Stimulated activated naive B cell treated with anti-CD40 and anti-IgM and Interleukin-4, amounts not matched to agents 10 μg/mL and 1 μg/mL and 100 μg/mL, for 72 hours (primary cell): Measurements from ENCODE around the gene EGFL8.
"Not testable (repeated sequence)": the region's sequence is repeated elsewhere in the genome, so short reads cannot be mapped to it uniquely, and the experiment has no call there.

Experiments used
- ATAC-seq, 2 donors: fragments of 150-1000 bp; cut with Tn5 transposase; replicated peaks; 2 replicates each; pipeline ENCODE4 v1.10.0; 2021; ENCODE audit warnings: moderate library complexity in 1 of 2
- DNase-seq: peaks from one replicate; pipeline ENCODE4 v3.0.0; 2021
- H3K27ac Mint-ChIP-seq: one replicate; pipeline ENCODE4 v1.8.0; 2022; ENCODE audit warnings: mild to moderate bottlenecking, mixed read lengths
- H3K27me3 Mint-ChIP-seq, 2 donors: one replicate each; pipeline ENCODE4 v1.8.0; 2022; ENCODE audit warnings: mixed read lengths in 2 of 2
- H3K36me3 Mint-ChIP-seq, 2 donors: one replicate each; pipeline ENCODE4 v1.8.0; 2022; ENCODE audit warnings: mixed read lengths in 2 of 2, mild to moderate bottlenecking in 1 of 2
- H3K4me1 Mint-ChIP-seq, 2 donors: one replicate each; pipeline ENCODE4 v1.8.0; 2022; ENCODE audit warnings: mixed read lengths in 2 of 2, mild to moderate bottlenecking in 1 of 2
- H3K4me3 Mint-ChIP-seq, 2 donors: one replicate each; pipeline ENCODE4 v1.8.0; 2022; ENCODE audit warnings: mild to moderate bottlenecking in 2 of 2, mixed read lengths in 2 of 2, moderate library complexity in 1 of 2
- H3K9me3 Mint-ChIP-seq, 2 donors: one replicate each; pipeline ENCODE4 v1.8.0; 2022; ENCODE audit warnings: mixed read lengths in 2 of 2, mild to moderate bottlenecking in 1 of 2

EGFL8 gene

GRCh38 chr6:32196682-32197616 lies 32.6 kb downstream of the EGFL8 start:
- H3K36me3 Mint-ChIP-seq = peaks cover 3 to 8% of the 10 kb centered on the region in 2 donors
- DNase-seq = no peak
- peak overlapping the region; percentile 94 for H3K4me3 Mint-ChIP-seq
- H3K9me3 Mint-ChIP-seq = no peaks in the 10 kb centered on the region
- ATAC-seq = no peak
- H3K27me3 Mint-ChIP-seq = no peaks in the 10 kb centered on the region
- H3K27ac Mint-ChIP-seq = peak overlapping the region; percentile 99
- peaks cover 27 to 39% of the 10 kb centered on the region in 2 donors for H3K4me1 Mint-ChIP-seq

GRCh38 chr6:32198345-32198696 lies 33.9 kb downstream of the EGFL8 start:
- Mint-ChIP-seq H3K27ac (no peak overlapping the region), H3K36me3 (no peaks in the 10 kb centered on the region), H3K4me1 (peaks cover 22 to 27% of the 10 kb centered on the region in 2 donors), H3K27me3 (no peaks in the 10 kb centered on the region), H3K4me3 (no peak overlapping the region), H3K9me3 (no peaks in the 10 kb centered on the region)
- no peak for ATAC-seq
- DNase-seq = no peak

- Mint-ChIP-seq H3K27me3 (no peaks in the 10 kb centered on the region), H3K36me3 (no peaks in the 10 kb centered on the region), H3K9me3 (no peaks in the 10 kb centered on the region), H3K4me1 (peaks cover 18 to 21% of the 10 kb centered on the region in 2 donors), H3K27ac (peak overlapping the region; percentile 9), H3K4me3 (no peak overlapping the region)
- DNase-seq (no peak), ATAC-seq (no peak)
These were observed 34.5 kb downstream of the EGFL8 start for GRCh38 chr6:32198866-32199265.

- no peak overlapping the region for H3K27ac Mint-ChIP-seq
- H3K27me3 Mint-ChIP-seq = peaks cover 9 to 11% of the 10 kb centered on the region in 2 donors
- no peak overlapping the region for H3K4me3 Mint-ChIP-seq
- H3K4me1 Mint-ChIP-seq = peaks cover 8 to 10% of the 10 kb centered on the region in 2 donors
- ATAC-seq (no peak), DNase-seq (no peak)
- no peaks in the 10 kb centered on the region for H3K9me3 Mint-ChIP-seq
- no peaks in the 10 kb centered on the region for H3K36me3 Mint-ChIP-seq
These were observed 36.5 kb downstream of the EGFL8 start for GRCh38 chr6:32200711-32201475.

DNA sequence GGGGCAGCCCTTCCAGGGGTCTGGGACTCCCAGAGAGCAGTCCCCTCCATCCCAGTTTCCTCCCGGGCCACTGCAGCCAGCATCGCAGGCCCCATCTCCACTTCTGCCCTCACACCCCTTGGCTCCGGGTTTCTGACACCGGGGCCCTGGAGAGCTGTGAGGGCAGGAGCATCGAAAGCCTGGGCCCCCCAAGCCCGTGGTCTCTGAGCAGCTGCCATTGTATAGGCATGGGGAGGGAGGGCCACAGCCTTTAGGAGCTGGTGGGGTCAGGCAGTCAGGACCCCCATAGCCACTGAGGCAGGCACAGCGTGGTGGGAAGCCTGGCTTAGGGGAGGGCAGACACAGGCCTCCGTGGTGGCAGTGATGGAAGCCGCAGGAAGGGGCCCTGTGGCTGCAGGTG lies 37.8 kb downstream of the EGFL8 start:
- Mint-ChIP-seq H3K9me3 (no peaks in the 10 kb centered on the region), H3K36me3 (no peaks in the 10 kb centered on the region)

DNA sequence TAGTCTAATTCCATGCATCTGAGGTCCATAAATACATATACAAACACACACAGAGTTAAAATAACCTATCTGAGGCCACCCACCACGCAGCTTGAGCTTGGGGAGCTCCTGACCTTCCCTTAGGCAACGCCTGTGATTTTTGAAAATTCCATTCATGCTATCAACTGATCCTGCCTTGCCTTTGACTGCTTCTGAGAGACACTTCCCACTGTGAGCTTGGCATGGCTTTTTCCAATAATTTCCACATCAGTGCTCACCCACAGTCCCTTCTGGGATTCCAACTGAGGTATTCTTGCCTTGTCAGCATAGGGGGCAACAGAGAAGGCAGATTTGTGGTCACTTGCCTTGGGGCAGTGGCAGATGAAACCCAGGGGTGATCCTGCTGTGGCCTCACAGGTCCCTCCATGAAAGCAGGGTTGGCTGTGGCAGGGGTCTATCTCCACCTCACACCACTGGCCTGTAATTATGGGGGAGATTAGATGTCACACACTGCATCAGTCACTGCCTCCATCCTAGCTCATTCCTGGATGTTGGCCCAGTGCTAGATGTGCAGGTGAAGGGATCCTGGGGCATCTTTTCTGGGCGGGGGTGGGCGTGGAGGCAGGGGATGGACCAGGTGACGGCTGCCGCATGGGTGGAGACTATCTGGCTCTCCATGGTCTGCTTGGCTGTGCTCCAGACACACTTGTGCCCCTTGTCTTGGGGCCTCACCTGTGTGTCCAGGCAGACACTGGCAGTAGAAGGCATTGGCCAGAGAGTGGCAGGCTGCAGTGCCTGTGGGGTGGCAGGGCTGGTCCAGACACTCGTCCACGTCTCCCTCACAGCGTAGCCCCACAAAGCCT lies 39.3 kb downstream of the EGFL8 start:
- DNase-seq (no peak), ATAC-seq (no peak)
- Mint-ChIP-seq H3K9me3 (no peaks in the 10 kb centered on the region), H3K27me3 (peaks cover 9 to 11% of the 10 kb centered on the region in 2 donors), H3K36me3 (no peaks in the 10 kb centered on the region), H3K4me1 (no peaks in the 10 kb centered on the region), H3K27ac (no peak overlapping the region), H3K4me3 (no peak overlapping the region)

More for the DNA sequence above, 37.8 kb downstream of the EGFL8 start:
- no peak overlapping the region for H3K27ac Mint-ChIP-seq
- no peak overlapping the region for H3K4me3 Mint-ChIP-seq
- peaks cover 2% of the 10 kb centered on the region in 2 donors for H3K4me1 Mint-ChIP-seq
- DNase-seq (no peak), ATAC-seq (no peak)
- peaks cover 9 to 11% of the 10 kb centered on the region in 2 donors for H3K27me3 Mint-ChIP-seq

DNA sequence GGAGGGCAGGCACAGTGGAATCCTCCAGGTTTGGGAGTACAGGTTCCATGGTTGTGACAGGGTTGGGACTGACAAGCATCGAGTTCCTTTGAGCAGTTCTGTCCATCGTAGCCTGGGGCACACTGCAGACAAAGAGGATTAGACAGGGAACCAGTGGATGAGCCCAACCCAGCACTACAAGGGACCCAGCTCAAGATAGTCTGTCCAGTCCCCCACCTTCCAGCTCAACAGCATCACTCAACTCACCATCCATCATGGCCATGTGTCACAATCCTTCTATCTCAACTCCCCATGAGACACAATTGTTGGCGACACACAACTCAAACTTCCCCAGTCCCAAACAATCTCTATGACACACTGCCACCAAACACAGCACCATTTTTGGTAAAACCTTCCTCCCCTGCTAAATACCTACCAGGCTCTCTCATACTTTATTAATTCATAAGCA lies 39.9 kb downstream of the EGFL8 start:
- no peaks in the 10 kb centered on the region for H3K4me1 Mint-ChIP-seq
- no peak overlapping the region for H3K4me3 Mint-ChIP-seq
- no peaks in the 10 kb centered on the region for H3K9me3 Mint-ChIP-seq
- no peak overlapping the region for H3K27ac Mint-ChIP-seq
- H3K36me3 Mint-ChIP-seq = no peaks in the 10 kb centered on the region
- no peak for DNase-seq
- H3K27me3 Mint-ChIP-seq = peaks cover 9 to 11% of the 10 kb centered on the region in 2 donors
- ATAC-seq = no peak

DNA sequence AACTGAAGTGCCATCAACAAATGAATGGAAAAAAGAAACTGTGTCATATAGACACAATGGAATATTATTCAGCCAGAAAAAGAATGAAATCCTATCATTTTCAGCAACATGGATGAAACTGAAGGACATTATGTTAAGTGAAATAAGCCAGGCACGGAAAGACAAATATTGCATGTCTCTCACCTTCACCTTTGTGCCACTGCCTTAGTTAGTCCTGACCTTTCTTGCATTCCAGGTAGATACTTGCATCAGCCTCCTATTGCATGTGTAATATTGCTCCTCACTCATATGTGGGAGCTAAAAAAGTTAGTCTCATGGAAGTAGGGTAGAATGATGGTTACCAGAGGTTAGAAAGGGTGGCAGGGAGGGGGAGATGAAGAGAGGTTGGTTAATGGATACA lies 44.6 kb downstream of the EGFL8 start:
- no peak for DNase-seq
- no peak for ATAC-seq
- H3K4me3 Mint-ChIP-seq = no peak overlapping the region
- H3K27ac Mint-ChIP-seq = no peak overlapping the region
- no peaks in the 10 kb centered on the region for H3K9me3 Mint-ChIP-seq
- peaks cover 9 to 10% of the 10 kb centered on the region in 2 donors for H3K27me3 Mint-ChIP-seq
- H3K4me1 Mint-ChIP-seq = peaks cover 1 to 2% of the 10 kb centered on the region in 2 donors
- no peaks in the 10 kb centered on the region for H3K36me3 Mint-ChIP-seq

- Mint-ChIP-seq H3K27ac (no peak overlapping the region), H3K9me3 (no peaks in the 10 kb centered on the region), H3K4me1 (peaks cover 4 to 6% of the 10 kb centered on the region in 2 donors), H3K36me3 (no peaks in the 10 kb centered on the region), H3K4me3 (no peak overlapping the region), H3K27me3 (no peaks in the 10 kb centered on the region)
- no peak for DNase-seq
- no peak for ATAC-seq
These were observed 45.8 kb downstream of the EGFL8 start for GRCh38 chr6:32210191-32210601.

GRCh38 chr6:32211432-32211831 lies 47.0 kb downstream of the EGFL8 start:
- not testable (repeated sequence) for H3K27ac Mint-ChIP-seq, H3K4me3 Mint-ChIP-seq, H3K27me3 Mint-ChIP-seq, H3K9me3 Mint-ChIP-seq, ATAC-seq, DNase-seq, H3K36me3 Mint-ChIP-seq
- H3K4me1 Mint-ChIP-seq = peaks cover 4 to 11% of the 10 kb centered on the region in 2 donors

DNA sequence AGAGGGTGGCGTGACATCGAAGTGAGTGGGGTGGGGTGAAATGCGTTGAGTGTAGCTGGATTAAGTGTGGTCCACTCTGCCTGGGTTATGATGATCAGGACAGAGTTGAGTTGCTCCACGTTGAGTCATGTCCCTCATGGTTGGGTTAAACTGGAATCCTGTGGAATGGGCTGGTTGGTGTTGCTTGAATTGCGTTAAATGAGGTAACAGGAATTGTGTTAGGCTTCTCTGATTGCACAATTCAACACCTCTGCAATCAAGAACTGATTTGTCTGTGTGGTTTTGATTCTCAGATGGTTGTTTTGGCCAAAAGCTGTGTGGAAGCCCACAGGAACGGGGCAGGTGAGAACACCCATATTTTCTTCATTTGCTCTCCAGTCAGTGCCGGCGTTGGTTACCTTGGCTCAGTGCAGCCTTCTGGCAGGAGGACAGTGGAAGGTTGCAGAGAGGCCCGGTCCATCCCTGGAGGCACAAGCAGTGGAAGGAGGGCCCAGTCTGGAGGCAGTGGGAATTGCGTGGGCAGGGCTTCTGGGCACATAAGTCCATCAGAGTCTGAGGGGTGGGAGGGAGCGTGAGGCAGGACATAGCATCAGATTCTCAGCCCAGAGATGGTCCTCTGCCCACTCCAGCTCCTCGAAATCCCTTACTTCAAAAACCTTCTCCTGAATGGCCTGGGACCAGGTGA lies 47.8 kb downstream of the EGFL8 start:
- no peaks in the 10 kb centered on the region for H3K9me3 Mint-ChIP-seq
- no peaks in the 10 kb centered on the region for H3K36me3 Mint-ChIP-seq
- H3K4me1 Mint-ChIP-seq = peaks cover 4 to 11% of the 10 kb centered on the region in 2 donors
- H3K27me3 Mint-ChIP-seq = no peaks in the 10 kb centered on the region
- no peak overlapping the region for H3K27ac Mint-ChIP-seq
- DNase-seq = no peak
- ATAC-seq = no peak
- H3K4me3 Mint-ChIP-seq = no peak overlapping the region

DNA sequence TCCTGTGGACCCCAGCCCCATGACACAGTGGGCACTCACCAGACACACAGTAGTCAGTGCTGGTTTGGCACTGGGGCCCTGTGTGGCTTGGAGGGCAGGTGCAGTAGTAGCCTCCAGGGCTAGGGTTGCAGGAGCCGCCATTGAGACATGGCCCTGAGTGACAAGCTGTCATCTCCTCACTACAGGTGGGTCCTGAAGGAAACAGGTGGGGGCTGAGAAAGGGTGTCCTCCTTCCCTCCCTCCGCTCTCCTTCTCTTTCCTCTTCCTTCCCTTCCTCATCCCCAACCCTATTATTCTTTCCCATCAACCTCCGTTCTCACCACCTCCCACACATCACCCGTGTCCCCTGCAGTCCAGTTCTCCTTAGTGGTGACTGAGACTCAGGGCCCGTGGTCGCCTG lies 49.3 kb downstream of the EGFL8 start:
- ATAC-seq = no peak
- DNase-seq = no peak
- Mint-ChIP-seq H3K4me1 (peaks cover 6 to 11% of the 10 kb centered on the region in 2 donors), H3K9me3 (no peaks in the 10 kb centered on the region), H3K36me3 (no peaks in the 10 kb centered on the region), H3K4me3 (no peak overlapping the region), H3K27me3 (peaks cover 0 to 2% of the 10 kb centered on the region in 2 donors), H3K27ac (no peak overlapping the region)

GRCh38 chr6:32214126-32214525 lies 49.7 kb downstream of the EGFL8 start:
- peaks cover 0 to 6% of the 10 kb centered on the region in 2 donors for H3K27me3 Mint-ChIP-seq

More at GRCh38 chr6:32214126-32214525, 49.7 kb downstream of the EGFL8 start:
- no peak for DNase-seq
- H3K4me3 Mint-ChIP-seq = no peak overlapping the region
- no peaks in the 10 kb centered on the region for H3K36me3 Mint-ChIP-seq
- peak in 1 of 2 donors; percentile 48 for ATAC-seq
- H3K4me1 Mint-ChIP-seq = peaks cover 6 to 11% of the 10 kb centered on the region in 2 donors
- no peaks in the 10 kb centered on the region for H3K9me3 Mint-ChIP-seq
- no peak overlapping the region for H3K27ac Mint-ChIP-seq
